22Rv1 (cell line): ENCODE results near the gene PXK.

Experiments used
- ZFX ChIP-seq: fragments of 450-650 bp; IDR thresholded peaks from 2 replicates; pipeline ENCODE4 v1.6.1; 2017; ENCODE audit warnings: antibody characterized with exemption, borderline replicate concordance
- TF ChIP-seq, protein P1 (sequence below): fragments of 450-650 bp; IDR thresholded peaks from 2 replicates; pipeline ENCODE4 v1.5.1; 2017; ENCODE audit warnings: mild to moderate bottlenecking

DNA sequence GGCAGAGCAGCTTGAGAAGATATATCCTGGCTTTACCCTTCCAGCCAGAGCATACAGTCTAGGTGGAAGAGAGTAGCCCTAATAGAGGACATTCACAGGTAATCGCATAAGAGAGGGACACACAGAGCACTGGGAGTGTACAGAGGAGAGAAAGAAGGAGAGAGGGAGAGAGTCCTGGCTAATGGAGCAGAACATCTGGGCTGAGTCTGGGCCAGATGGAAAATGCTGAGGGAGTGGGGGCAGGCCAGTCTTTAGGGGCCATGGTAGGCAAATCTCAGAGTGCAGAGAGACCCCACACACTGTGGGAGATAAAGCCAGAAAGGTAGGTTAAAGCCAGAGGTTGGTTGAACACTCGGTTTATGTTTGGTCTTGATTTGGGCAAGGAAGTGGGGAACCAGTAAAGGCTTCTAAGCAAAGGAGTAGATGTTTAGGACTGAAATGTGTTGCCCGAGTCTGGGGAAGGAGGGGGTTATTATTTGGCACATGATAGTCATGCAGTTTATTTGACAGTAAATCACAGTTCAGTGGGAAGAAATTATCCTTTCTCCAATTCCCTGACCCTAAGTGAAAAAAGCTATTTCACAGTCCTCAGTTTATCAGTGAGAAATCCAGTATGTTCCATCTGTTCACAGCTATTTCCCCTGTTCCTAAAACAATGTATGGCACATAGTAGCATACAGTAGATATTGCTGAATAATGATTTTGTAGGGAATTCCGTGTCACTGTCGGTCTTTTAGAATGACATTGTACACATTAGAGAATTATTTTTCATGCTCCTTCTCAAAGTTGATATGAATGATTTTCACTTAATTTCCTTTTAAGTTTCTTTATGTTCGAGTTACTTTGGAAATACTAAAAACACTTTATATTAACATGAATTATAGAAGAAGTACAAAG lies 55.2 kb downstream of the PXK start:
- TF ChIP-seq, protein P1, sequence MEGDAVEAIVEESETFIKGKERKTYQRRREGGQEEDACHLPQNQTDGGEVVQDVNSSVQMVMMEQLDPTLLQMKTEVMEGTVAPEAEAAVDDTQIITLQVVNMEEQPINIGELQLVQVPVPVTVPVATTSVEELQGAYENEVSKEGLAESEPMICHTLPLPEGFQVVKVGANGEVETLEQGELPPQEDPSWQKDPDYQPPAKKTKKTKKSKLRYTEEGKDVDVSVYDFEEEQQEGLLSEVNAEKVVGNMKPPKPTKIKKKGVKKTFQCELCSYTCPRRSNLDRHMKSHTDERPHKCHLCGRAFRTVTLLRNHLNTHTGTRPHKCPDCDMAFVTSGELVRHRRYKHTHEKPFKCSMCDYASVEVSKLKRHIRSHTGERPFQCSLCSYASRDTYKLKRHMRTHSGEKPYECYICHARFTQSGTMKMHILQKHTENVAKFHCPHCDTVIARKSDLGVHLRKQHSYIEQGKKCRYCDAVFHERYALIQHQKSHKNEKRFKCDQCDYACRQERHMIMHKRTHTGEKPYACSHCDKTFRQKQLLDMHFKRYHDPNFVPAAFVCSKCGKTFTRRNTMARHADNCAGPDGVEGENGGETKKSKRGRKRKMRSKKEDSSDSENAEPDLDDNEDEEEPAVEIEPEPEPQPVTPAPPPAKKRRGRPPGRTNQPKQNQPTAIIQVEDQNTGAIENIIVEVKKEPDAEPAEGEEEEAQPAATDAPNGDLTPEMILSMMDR = no peak
- TF ChIP-seq ZFX = no peak
